ENCODE measurements around the gene MIEN1. TPM values are rescaled to one million over a fixed set of nuclear protein-coding genes. Genes with fewer than 3 reads are reported as not detected.

Gene MIEN1
- total RNA-seq, 2 experiments from 2014 or later, result 41.0 to 43.8 TPM

DNA sequence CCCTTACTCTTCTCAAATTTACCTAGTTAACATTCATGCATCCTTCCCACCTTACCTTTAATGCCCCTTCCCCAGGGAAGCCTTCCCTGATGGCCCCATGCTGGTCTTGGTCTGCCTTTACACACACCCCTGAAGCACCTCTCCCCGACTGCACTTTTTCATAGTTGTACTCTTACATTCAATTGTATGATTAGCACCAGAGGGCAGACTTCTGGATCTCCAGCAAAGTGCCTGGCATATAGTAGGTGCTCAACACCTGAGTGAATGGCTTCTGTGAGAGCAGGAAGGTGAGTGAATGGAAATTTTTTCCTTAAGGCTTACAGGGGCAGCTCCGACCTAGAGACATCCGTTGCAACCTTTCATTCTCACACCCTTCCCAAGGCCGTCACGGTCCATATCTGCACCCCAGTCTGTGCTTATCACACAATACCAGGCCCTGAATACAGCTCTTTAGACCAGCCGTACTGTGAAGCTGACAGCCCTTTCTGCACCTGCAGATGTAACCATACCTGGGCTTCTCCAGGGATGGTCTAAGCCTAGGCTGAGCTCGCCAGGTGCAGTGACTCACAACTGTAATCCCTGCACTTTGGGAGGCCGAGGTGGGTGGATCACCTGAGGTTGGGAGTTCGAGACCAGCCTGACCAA is 46.9 kb downstream of the MIEN1 start:
- no peak overlapping the region for H3K27ac Mint-ChIP-seq
- CTCF ChIA-PET, result interaction anchor here (1.7 kb wide), 1 partner anchor 15 kb away, joined by 6 read pairs; the partner anchor contains the start of gene PNMT
- no peaks in the 10 kb centered on the region for H3K27me3 Mint-ChIP-seq

DNA sequence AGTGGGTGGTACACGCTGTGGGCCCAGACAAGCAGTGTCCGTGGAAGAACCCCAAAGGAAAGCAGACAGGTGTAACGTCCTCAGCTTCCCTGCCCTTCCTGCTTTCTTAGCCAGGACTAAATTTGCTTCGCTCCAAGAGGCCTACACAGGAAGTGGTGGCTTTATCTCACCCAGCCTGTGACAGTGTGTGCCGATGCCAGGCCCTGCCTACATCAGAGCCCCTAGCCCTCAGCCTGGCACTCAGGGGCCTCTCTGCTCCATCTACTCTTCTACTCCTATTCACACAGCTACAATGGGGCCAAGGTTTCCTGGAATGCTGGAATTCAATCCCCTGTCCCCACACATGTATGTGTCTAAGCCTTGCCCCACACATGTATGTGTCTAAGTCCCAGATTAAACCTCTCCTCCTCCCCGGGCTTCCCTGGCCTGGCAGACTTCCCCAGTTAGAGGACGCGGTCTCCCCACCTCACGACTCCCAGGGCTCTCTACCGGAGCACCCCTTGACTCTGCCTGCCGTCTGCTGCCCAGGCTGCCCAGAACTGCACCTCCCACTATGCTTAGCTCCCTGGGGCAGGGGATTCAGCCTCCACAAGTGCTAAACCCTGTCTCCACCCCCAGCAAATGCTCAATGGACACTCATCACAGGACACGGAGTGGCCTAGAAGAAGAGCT is 50.7 kb downstream of the MIEN1 start:
- H3K36me3 Mint-ChIP-seq, result peaks cover 10% of the 10 kb centered on the region
- H3K9me3 Mint-ChIP-seq, result no peaks in the 10 kb centered on the region
- peak overlapping the region; percentile 88 for H3K27ac Mint-ChIP-seq
- H3K4me3 Mint-ChIP-seq, result no peak overlapping the region
- ChIA-PET CTCF (interaction anchor here (1.1 to 2.9 kb wide), 8 partner anchors 8 to 182 kb away, joined by 3 to 18 read pairs (median 5); partner anchors contain the start of genes MIEN1, PGAP3 and PNMT), POLR2A (no interaction called here)
- peaks cover 59% of the 10 kb centered on the region for H3K4me1 Mint-ChIP-seq (ENCODE audit: low read depth)
- peak; percentile 59 for DNase-seq
- intact Hi-C loops (cut with micrococcal nuclease), result loop anchor here (2.0 kb wide), 1 partner anchor 21 kb away; no protein-coding TSS in a partner anchor
- H3K27me3 Mint-ChIP-seq, result no peaks in the 10 kb centered on the region

More for the DNA sequence above, 46.9 kb downstream of the MIEN1 start:
- Mint-ChIP-seq H3K36me3 (peaks cover 10% of the 10 kb centered on the region), H3K9me3 (no peaks in the 10 kb centered on the region), H3K4me1 (ENCODE audit: low read depth) (peaks cover 37% of the 10 kb centered on the region), H3K4me3 (no peak overlapping the region)
- DNase-seq, result no peak
- intact Hi-C loops (cut with micrococcal nuclease), result no loop called here
- POLR2A ChIA-PET, result no interaction called here

Small RNA genes lying within 50 kb of the gene (microRNA-seq; reads per million reads assigned to microRNA genes)
- not detected for gene MIR4728 (ENCODE audit: borderline microRNAs expressed, borderline number of aligned reads, borderline replicate concordance)

Other genes starting within 250 kb of the MIEN1 start
- not detected for gene NEUROD2, start 122.6 kb downstream of the MIEN1 start, total RNA-seq
- gene PPP1R1B, start 103.6 kb downstream of the MIEN1 start, total RNA-seq, result not detected
- 10 to 100 TPM; 53.6 to 60.3 TPM for gene STARD3, start 93.4 kb downstream of the MIEN1 start, total RNA-seq
- under 1 TPM; 0.80 to 0.90 TPM for gene TCAP, start 65.2 kb downstream of the MIEN1 start, total RNA-seq
- not detected for gene PNMT, start 62.1 kb downstream of the MIEN1 start, total RNA-seq
- 1 to 10 TPM; 8.3 to 8.6 TPM for gene PGAP3, start 42.5 kb downstream of the MIEN1 start, total RNA-seq
- 1 to 10 TPM; 5.9 to 6.3 TPM for gene ERBB2, start 30.5 kb downstream of the MIEN1 start, total RNA-seq
- gene GRB7, start 7.4 kb upstream of the MIEN1 start, total RNA-seq, result 1 to 10 TPM in 1 of 2 experiments, under 1 TPM in 1; 0.34 to 1.2 TPM
- gene IKZF3, start 133.8 kb upstream of the MIEN1 start, total RNA-seq, result 10 to 100 TPM; 51.2 to 52.0 TPM
- gene ZPBP2, start 137.7 kb upstream of the MIEN1 start, total RNA-seq, result 1 to 10 TPM in 1 of 2 experiments, under 1 TPM in 1; 0.61 to 1.0 TPM
- gene GSDMB, start 188.1 kb upstream of the MIEN1 start, total RNA-seq, result 10 to 100 TPM; 26.4 to 30.2 TPM
- gene ORMDL3, start 197.1 kb upstream of the MIEN1 start, total RNA-seq, result 10 to 100 TPM; 53.7 to 58.3 TPM
- gene LRRC3C, start 197.2 kb upstream of the MIEN1 start, total RNA-seq, result not detected
- gene GSDMA, start 232.5 kb upstream of the MIEN1 start, total RNA-seq, result under 1 TPM; 0.64 to 0.87 TPM